ENCODE results near the gene LRRC75A. TPM values are rescaled to one million over a fixed set of nuclear protein-coding genes. Genes with fewer than 3 reads are reported as not detected.

The LRRC75A gene
- total RNA-seq, 1 experiment from 2014 or later = 22.9 TPM

- TF ChIP-seq ARID4B (CRISPR knock-in tag; IDR thresholded peaks at IDR 0.05; ENCODE audit: borderline replicate concordance) = no peak
- TF ChIP-seq E2F1 (CRISPR knock-in tag; IDR thresholded peaks at IDR 0.05) = no peak
- TF ChIP-seq TCF7 (CRISPR knock-in tag; IDR thresholded peaks at IDR 0.05; ENCODE audit: low read depth) = no peak
- no peak for TF ChIP-seq SOX15 (CRISPR knock-in tag; IDR thresholded peaks at IDR 0.05)
- no peak for TF ChIP-seq AR (CRISPR knock-in tag; IDR thresholded peaks at IDR 0.05)
- TF ChIP-seq ZNF138 (CRISPR knock-in tag; conservative IDR thresholded peaks at IDR 0.05) = no peak
- TF ChIP-seq ZNF425 (CRISPR knock-in tag; conservative IDR thresholded peaks at IDR 0.05) = no peak
- TF ChIP-seq USF2 (CRISPR knock-in tag; IDR thresholded peaks at IDR 0.05) = no peak
- TF ChIP-seq KAT7 (CRISPR knock-in tag; IDR thresholded peaks at IDR 0.05; ENCODE audit: borderline replicate concordance) = no peak
These were observed 25.6 kb downstream of the LRRC75A start (continued) for GRCh38 chr17:16466407-16466806.

- no peaks in the 10 kb centered on the region for H3K27me3 Mint-ChIP-seq (ENCODE audit: low read depth)
- no peak for DNase-seq (ENCODE audit: low spot score)
- H3K27ac Mint-ChIP-seq = no peak overlapping the region; the same call in 1 of the 2 replicates
- ATAC-seq = no peak; the same call in 1 of the 2 replicates
- ChIA-PET CTCF (interaction anchor here (1.0 to 7.6 kb wide), 4 partner anchors 30 to 118 kb away, joined by 3 to 56 read pairs (median 4); no protein-coding TSS in a partner anchor), POLR2A (interaction anchor here (0.7 kb wide), 1 partner anchor 19 kb away, joined by 3 read pairs; no protein-coding TSS in a partner anchor)
- H3K9me3 Mint-ChIP-seq = no peaks in the 10 kb centered on the region
- H3K4me1 Mint-ChIP-seq = peaks cover 52% of the 10 kb centered on the region
- H3K4me3 Mint-ChIP-seq = no peak overlapping the region
- TF ChIP-seq SOX15 (CRISPR knock-in tag; IDR thresholded peaks at IDR 0.05) (no peak), E2F4 (CRISPR knock-in tag; IDR thresholded peaks at IDR 0.05; ENCODE audit: borderline replicate concordance, low read depth) (no peak), ATF6 (CRISPR knock-in tag; IDR thresholded peaks at IDR 0.05) (no peak), MAX (CRISPR knock-in tag; IDR thresholded peaks at IDR 0.05) (no peak), STAT6 (CRISPR knock-in tag; conservative IDR thresholded peaks at IDR 0.05; ENCODE audit: low read depth) (no peak)
- H3K36me3 Mint-ChIP-seq = peaks cover 13% of the 10 kb centered on the region; the same call in 1 of the 2 replicates
These were observed 26.1 kb downstream of the LRRC75A start for GRCh38 chr17:16465861-16466338.
